ENCODE results near the gene ZNF33A. TPM values are rescaled to one million over a fixed set of nuclear protein-coding genes. Genes with fewer than 3 reads are reported as not detected.

The ZNF33A gene
- total and polyA plus RNA-seq, 2 experiments from 2014 or later: 20.3 to 32.6 TPM

GRCh38 chr10:38003588-38003987, 6.9 kb upstream of the ZNF33A start:
- peaks cover 66% of the 10 kb centered on the region for H3K9me3 Mint-ChIP-seq
- H3K9me2 ChIP-seq (ENCODE audit: insufficient read depth): no peaks in the 10 kb centered on the region

GRCh38 chr10:38007551-38007950, 2.9 kb upstream of the ZNF33A start:
- H3K27ac ChIP-seq (ENCODE audit: low read depth): no peak overlapping the region
- ATAC-seq (no peak), DNase-seq (ENCODE audit: low spot score) (no peak)
- peaks cover 12% of the 10 kb centered on the region for H3K79me2 ChIP-seq (replicated peaks; ENCODE audit: insufficient read depth)
- no peak overlapping the region for H3K4me2 ChIP-seq
- peaks cover 7% of the 10 kb centered on the region; the same call in 1 of the 2 replicates for H3K4me1 ChIP-seq (ENCODE audit: insufficient read depth)
- no peak overlapping the region for H3K4me3 Mint-ChIP-seq
- no peaks in the 10 kb centered on the region; the same call in 1 of the 2 replicates for H3F3A ChIP-seq (replicated peaks; ENCODE audit: low read depth)
- H3K36me3 ChIP-seq (ENCODE audit: insufficient read depth): no peaks in the 10 kb centered on the region
- no peak overlapping the region for H3K4me3 ChIP-seq
- H3K9me2 ChIP-seq (ENCODE audit: insufficient read depth): no peaks in the 10 kb centered on the region
- H3K27me3 ChIP-seq (ENCODE audit: insufficient read depth): no peaks in the 10 kb centered on the region
- H3K36me3 Mint-ChIP-seq (ENCODE audit: low read depth): peaks cover 8% of the 10 kb centered on the region
- peaks cover 6% of the 10 kb centered on the region; the same call in 2 of the 3 replicates for H3K4me1 Mint-ChIP-seq
- H2AFZ ChIP-seq: no peak overlapping the region
- H3K9me3 Mint-ChIP-seq: peaks cover 53% of the 10 kb centered on the region
- no peak overlapping the region for H3K27ac Mint-ChIP-seq
- H4K20me1 ChIP-seq (replicated peaks; ENCODE audit: insufficient read depth): no peaks in the 10 kb centered on the region
- peaks cover 2% of the 10 kb centered on the region for H3K27me3 Mint-ChIP-seq (ENCODE audit: insufficient read depth, low read depth, poor library complexity)
- TF ChIP-seq CREB1 (CRISPR knock-in tag; IDR thresholded peaks at IDR 0.05; ENCODE audit: low read depth): no peak
- TF ChIP-seq POLR2AphosphoS5 (IDR thresholded peaks at IDR 0.05; ENCODE audit: low read depth): no peak
- no peak for TF ChIP-seq ZNF331 (CRISPR knock-in tag; IDR thresholded peaks at IDR 0.05; ENCODE audit: low read depth)
- TF ChIP-seq REST (IDR thresholded peaks at IDR 0.05; ENCODE audit: unreplicated experiment): no peak
- TF ChIP-seq EZH2 (IDR thresholded peaks at IDR 0.05; ENCODE audit: low read depth, unreplicated experiment): no peak
- no peak for TF ChIP-seq EZH2phosphoT487 (IDR thresholded peaks at IDR 0.05; ENCODE audit: unreplicated experiment)
- no peak for TF ChIP-seq ZNF114 (CRISPR knock-in tag; IDR thresholded peaks at IDR 0.05)
- no peak for TF ChIP-seq CTCF (conservative IDR thresholded peaks at IDR 0.05; ENCODE audit: low read depth in 2 of 2)

More at GRCh38 chr10:38003588-38003987, 6.9 kb upstream of the ZNF33A start:
- Histone ChIP-seq H3K4me2 (no peak overlapping the region), H3K4me3 (no peak overlapping the region), H3K27me3 (ENCODE audit: insufficient read depth) (no peaks in the 10 kb centered on the region), H4K20me1 (replicated peaks; ENCODE audit: insufficient read depth) (no peaks in the 10 kb centered on the region), H3K79me2 (replicated peaks; ENCODE audit: insufficient read depth) (no peaks in the 10 kb centered on the region), H3K4me1 (ENCODE audit: insufficient read depth) (no peaks in the 10 kb centered on the region), H3K36me3 (ENCODE audit: insufficient read depth) (no peaks in the 10 kb centered on the region), H3F3A (replicated peaks; ENCODE audit: low read depth) (no peaks in the 10 kb centered on the region), H3K27ac (ENCODE audit: low read depth) (no peak overlapping the region), H2AFZ (no peak overlapping the region)
- Mint-ChIP-seq H3K27me3 (ENCODE audit: insufficient read depth, low read depth, poor library complexity) (no peaks in the 10 kb centered on the region), H3K27ac (no peak overlapping the region), H3K36me3 (ENCODE audit: low read depth) (peaks cover 3% of the 10 kb centered on the region; the same call in 2 of the 3 replicates), H3K4me1 (no peaks in the 10 kb centered on the region), H3K4me3 (no peak overlapping the region)
- ATAC-seq (no peak), DNase-seq (ENCODE audit: low spot score) (no peak)
- TF ChIP-seq EZH2 (IDR thresholded peaks at IDR 0.05; ENCODE audit: low read depth, unreplicated experiment) (no peak), REST (IDR thresholded peaks at IDR 0.05; ENCODE audit: unreplicated experiment) (no peak), EZH2phosphoT487 (IDR thresholded peaks at IDR 0.05; ENCODE audit: unreplicated experiment) (no peak)
